HCT116 (cell line): ENCODE results near the gene VAPA.

Source experiments
- EZH2 ChIP-seq: fragments of 200-600 bp; sonication (generic); IDR thresholded peaks from 2 replicates; pipeline ENCODE4 v1.6.1; 2017; ENCODE audit warnings: antibody characterized with exemption, mixed run types
- POLR2A ChIP-seq: IDR thresholded peaks from 2 replicates; pipeline ENCODE4 v1.7.0; 2011; ENCODE audit warnings: borderline replicate concordance; ENCODE audit not compliant: insufficient read depth, insufficient read length; ENCODE audit errors: extremely low read depth
- POLR2AphosphoS5 ChIP-seq: IDR thresholded peaks from 2 replicates; pipeline ENCODE4 v1.6.1; 2011; ENCODE audit warnings: mild to moderate bottlenecking, low read depth, low read length, moderate library complexity
- TF ChIP-seq, protein P1 (sequence below), 3 experiments: fragments of 200-600 bp in 1 of 3; sonication (generic) in 1 of 3; IDR thresholded peaks in 2 of 3; conservative IDR thresholded peaks in 1 of 3; 2 replicates each; pipeline ENCODE4 v1.5.1; 2012 to 2017; ENCODE audit warnings: low read depth in 2 of 3, low read length in 2 of 3, antibody characterized with exemption in 1 of 3, borderline replicate concordance in 1 of 3, control low read depth in 1 of 3, mild to moderate bottlenecking in 1 of 3, mixed read lengths in 1 of 3, mixed run types in 1 of 3, moderate library complexity in 1 of 3; ENCODE audit not compliant: insufficient read depth in 1 of 3
- TF ChIP-seq, protein P2 (sequence below): IDR thresholded peaks from 2 replicates; pipeline ENCODE4 v1.6.1; 2012

DNA sequence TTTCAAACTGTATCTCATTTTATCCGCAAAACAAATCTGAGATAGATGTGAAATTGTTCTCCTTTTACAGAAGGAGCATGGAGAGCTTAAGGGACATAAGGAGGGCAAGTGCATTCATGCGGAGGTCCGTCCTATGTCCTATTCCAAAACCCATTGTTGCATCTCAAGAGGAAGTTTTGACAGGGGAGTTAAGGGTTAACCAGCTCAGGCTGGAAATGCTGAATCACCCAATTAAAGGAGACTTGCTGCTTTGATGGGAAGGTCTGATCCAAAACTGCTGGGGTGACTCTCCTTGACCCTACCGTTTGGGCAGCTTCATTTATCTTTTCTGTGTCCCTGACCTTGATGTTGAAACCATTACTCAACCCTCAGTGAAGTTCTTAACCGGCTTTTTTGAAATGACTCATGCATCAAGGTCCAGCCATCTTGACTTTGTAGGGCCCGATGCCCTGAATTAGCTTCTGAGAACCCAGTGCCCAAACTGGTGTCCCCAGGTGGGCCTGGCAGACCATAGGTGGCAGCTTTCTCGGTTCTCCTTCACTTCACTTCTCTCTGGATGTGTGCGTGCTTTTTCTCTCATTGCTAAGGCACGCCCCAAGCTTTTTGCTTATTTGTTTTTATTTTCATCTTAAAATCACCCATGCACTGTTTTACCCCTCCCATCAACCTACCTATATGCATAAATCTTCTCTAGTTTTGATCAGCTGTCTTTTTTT, 43.9 kb upstream of the VAPA start:
- TF ChIP-seq, protein P1, sequence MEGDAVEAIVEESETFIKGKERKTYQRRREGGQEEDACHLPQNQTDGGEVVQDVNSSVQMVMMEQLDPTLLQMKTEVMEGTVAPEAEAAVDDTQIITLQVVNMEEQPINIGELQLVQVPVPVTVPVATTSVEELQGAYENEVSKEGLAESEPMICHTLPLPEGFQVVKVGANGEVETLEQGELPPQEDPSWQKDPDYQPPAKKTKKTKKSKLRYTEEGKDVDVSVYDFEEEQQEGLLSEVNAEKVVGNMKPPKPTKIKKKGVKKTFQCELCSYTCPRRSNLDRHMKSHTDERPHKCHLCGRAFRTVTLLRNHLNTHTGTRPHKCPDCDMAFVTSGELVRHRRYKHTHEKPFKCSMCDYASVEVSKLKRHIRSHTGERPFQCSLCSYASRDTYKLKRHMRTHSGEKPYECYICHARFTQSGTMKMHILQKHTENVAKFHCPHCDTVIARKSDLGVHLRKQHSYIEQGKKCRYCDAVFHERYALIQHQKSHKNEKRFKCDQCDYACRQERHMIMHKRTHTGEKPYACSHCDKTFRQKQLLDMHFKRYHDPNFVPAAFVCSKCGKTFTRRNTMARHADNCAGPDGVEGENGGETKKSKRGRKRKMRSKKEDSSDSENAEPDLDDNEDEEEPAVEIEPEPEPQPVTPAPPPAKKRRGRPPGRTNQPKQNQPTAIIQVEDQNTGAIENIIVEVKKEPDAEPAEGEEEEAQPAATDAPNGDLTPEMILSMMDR (IDR thresholded peaks at IDR 0.05 in 2 of 3, conservative IDR thresholded peaks at IDR 0.05 in 1 of 3; ENCODE audit: borderline replicate concordance in 1 of 3, insufficient read depth in 1 of 3, low read depth in 2 of 3, low read length in 2 of 3): no peak
- TF ChIP-seq, protein P2, sequence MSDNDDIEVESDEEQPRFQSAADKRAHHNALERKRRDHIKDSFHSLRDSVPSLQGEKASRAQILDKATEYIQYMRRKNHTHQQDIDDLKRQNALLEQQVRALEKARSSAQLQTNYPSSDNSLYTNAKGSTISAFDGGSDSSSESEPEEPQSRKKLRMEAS: peak; percentile 59
- TF ChIP-seq POLR2A (no peak), EZH2 (no peak), POLR2AphosphoS5 (peak; percentile 66)
